Measurements from ENCODE around the gene CXCR4.

- TF ChIP-seq POLR2A (IDR thresholded peaks at IDR 0.05) (no peak), CTCF (IDR thresholded peaks at IDR 0.05) (no peak)
These were observed 24.4 kb downstream of the CXCR4 start for GRCh38 chr2:136093583-136093982.
